GM15510 (cell line): Measurements from ENCODE around the gene RASGRP1.

Experiments used
- POLR2A ChIP-seq: IDR thresholded peaks from 3 replicates; pipeline ENCODE4 v1.6.1; 2011; ENCODE audit warnings: borderline replicate concordance; ENCODE audit not compliant: insufficient read length; ENCODE audit errors: extremely low read depth

Gene RASGRP1

DNA sequence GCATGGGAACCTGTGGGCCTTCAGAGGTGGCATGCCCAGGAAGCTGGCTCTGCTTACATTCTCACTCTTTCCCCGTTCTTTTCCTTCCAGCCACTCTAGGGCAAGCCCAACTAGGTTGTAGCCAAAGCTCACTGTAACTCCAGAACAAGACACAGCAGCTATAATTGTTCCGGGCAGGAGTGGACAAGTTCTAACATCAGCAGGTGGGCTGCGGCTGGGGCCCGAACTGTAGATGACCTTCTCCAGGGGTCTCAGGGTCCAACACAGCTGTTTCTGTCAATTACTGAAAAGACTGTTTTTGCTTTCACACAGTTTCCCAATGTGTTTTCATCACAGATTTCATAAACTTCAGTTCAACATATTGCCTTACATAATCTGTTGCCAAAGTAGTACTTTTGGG is 11.5 kb downstream of the RASGRP1 start:
- TF ChIP-seq POLR2A: no peak

DNA sequence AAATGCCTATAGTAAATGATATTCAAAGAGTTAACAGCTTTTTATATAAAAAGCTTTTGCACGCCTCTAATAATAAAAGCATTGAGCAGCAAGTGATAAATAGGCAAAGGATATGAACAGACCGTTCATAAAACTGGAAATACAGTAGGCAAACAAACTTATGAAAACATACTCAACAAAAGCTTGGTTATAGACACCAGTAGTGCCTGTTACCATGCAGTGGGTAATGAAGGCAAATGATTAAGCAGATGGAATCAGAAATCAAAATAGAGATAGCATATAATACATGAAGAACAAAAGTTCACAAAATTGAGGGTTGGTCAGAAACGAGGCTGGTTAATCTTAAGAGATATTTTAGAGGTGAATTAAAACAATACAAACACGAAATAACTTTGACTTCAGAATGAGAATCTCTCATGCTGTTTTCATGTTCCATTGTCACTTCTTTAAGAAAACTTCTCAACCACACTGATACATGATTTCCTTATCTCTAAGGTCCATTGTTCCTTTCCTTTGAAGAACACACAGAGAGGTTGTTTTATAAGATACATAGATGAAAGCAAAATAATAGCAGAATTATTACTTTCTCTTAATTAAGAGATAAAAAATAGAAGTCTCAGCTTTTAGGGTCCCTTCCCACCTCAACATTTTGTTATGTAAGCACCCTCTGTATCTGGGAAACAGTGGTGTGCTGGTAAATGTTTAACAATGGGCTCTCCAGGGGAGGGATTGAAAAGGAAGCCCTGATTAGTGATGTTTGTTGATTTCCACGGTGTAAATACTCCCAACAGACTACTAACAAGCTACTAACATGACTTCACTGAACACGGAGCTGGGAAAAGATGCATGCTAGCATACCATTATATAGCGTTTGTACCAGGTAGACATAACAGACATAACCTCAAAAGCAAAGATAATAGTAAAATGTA is 12.6 kb downstream of the RASGRP1 start:
- no peak for TF ChIP-seq POLR2A

DNA sequence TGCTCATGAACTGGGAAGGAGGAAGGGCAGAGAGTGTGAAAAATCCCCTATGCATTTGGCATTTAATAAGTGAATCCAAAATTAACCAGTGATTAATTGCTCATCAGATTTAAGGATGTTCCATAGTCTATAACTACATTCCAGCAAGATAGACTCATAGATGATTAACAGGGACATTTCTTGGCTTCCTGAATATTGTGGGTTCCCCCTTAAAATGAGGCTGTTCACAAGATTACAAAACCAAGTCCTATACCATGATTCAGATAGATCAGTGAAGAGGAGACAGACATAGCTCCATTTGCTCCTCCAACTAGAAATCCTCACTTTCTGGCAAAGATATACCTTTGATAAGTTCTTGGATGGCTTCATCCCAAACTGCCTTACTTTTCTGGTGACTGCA is 15.4 kb downstream of the RASGRP1 start:
- no peak for TF ChIP-seq POLR2A

DNA sequence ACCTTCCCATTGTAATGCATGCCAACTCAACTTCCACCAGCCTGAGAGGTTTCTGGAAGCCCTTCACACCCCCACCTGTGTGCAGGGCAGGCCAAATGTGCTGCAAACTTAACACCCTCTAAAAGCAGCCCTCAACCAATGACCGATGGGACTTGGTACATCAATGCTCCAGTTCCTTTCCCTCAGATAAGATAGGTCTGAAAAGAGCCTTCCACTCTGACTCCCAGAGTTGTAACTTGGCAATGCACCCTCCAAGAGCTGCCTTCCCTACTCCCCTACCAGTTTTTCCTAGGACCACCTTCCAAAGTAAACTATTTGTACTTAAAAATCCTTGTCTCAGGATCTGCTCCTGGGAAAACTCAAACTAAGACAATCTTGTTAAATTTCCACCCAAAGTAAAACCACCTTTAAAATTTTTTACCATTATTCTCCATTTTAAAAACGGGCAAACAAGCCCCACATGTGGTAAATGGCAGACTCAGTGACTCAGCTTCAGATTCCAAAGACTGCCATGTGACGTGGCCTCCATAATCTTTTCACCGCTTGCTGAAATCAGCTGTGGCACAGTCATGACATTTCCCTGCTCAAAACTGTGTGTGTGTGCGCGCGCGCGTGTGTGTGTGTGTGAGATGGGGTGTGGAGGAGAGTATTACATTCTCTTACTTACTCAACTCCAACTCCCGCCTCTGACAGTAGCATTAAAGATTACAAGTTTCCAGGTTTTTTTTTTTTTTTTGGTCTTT is 17.2 kb downstream of the RASGRP1 start:
- no peak for TF ChIP-seq POLR2A

DNA sequence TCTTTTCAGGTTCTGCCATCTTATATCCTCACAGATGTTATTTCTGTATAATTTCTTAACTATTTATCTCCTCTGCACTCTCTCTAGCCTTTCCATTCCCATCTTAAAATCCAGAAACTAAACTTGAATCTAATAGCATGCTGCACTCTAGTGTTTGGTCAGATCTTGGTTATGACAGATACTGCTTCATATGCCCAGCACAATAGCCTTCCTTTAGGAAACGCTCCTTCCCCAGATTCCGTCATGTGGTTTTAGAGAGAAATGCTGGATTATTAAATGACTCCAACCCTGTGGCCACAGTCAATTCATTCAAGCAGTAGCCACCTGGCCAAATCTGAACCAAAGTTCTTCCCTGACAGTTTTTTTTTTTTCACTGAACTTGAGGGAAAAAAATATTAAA is 19.4 kb downstream of the RASGRP1 start:
- TF ChIP-seq POLR2A: no peak

DNA sequence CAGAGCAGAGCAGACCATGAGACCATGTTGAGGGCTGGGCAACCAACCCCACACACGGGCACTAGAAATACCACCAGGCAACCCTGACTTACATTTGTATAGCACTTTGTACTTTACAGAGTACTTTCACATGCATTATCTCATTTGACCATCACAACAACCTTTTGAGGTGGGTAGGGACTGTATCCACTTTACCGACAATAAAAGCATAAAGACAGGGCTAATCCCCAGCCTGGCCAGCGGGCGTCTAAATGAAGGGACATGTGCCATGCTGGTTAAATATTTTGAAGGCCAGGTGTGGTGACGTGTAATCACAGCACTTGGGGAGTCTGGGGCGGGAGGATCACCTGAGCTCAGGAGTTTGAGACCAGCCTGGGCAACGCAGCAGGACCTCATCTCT is 23.6 kb downstream of the RASGRP1 start:
- no peak for TF ChIP-seq POLR2A

DNA sequence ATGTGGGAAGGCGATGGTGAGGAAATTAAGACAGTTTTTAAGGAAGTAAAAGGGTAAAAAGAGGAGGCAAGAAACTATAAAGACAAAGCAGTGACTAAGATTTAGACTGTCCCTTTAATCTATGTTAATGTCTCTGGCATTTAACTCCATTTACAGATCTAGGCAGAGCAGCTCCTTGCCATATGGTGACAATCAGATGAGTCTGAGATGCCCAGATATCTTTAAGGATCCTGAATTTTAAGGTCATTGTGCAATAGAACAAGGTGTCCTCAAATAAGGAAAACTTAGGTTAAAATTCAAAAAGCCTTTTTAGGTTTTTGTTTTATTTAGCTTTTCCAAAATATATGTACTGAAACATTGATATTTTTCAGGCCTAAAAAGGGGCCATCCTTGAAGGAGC is 24.1 kb downstream of the RASGRP1 start:
- TF ChIP-seq POLR2A: no peak

DNA sequence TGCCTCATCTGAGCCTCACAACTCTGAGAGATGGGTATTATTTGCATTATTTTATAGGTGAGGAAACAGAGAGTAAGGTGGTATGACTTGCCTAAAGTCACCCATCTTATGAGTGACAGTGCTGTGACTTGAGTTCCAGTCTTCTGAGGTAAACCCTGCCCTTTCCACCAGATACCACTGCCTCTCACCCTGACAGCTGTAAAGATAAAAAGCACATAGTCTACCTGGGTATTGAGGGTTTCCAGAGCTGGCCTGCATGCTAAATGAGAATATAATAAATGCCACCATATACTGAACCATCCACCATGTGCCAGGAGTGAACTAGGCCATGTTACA is 25.6 kb downstream of the RASGRP1 start:
- no peak for TF ChIP-seq POLR2A

DNA sequence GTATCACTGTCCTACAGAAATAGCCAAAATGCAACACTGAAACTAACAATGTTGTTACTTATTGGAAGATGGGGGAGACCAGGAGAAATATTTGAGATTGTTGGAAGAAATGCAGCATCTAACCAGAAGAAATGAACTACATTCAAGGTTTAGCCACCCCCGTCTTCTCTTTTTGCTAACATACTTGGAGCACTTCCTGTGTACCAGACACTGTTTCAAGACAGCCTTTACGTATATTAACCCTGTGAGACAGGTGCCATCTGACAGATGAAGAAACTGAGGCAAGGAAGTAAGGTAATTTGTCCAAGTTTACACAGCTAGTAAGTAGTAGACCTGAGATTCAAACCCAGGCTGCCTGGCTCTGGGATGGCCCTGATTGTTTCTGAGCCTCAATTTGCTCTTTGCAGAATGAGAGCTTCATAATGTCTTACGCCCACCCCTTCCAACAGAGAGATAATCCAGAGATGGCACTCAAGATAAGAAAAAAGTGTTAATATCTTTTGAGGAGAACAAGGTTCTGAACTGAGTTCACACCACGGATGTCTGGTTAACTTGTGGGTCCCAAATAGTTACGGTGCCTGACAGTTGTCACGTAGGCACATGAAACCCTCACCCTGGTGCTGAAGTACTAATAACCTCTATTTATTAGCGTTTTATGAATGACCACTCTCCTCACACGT is 26.1 kb downstream of the RASGRP1 start:
- TF ChIP-seq POLR2A: no peak

DNA sequence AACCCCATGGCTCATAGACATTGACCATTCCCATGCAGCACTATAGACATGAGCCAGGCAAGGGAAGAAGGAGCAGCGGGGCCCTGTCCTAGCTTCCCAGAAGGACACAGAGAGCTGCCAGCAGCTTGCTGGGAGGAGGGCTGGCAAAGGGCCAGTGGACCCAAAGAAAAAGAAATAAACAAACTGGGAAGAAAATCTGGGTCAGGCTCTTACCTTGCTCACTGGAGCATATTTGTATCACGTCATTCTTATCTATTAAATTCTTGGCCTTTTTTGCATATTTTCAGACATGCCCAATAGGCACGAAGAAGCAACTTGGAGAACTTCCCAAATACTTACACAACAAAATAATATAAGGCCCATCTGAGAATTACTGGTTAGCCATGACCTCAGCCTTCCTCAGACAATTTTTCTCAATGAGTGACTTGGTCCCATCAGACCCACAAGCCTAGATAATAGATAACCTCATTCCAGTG is 28.4 kb downstream of the RASGRP1 start:
- no peak for TF ChIP-seq POLR2A

DNA sequence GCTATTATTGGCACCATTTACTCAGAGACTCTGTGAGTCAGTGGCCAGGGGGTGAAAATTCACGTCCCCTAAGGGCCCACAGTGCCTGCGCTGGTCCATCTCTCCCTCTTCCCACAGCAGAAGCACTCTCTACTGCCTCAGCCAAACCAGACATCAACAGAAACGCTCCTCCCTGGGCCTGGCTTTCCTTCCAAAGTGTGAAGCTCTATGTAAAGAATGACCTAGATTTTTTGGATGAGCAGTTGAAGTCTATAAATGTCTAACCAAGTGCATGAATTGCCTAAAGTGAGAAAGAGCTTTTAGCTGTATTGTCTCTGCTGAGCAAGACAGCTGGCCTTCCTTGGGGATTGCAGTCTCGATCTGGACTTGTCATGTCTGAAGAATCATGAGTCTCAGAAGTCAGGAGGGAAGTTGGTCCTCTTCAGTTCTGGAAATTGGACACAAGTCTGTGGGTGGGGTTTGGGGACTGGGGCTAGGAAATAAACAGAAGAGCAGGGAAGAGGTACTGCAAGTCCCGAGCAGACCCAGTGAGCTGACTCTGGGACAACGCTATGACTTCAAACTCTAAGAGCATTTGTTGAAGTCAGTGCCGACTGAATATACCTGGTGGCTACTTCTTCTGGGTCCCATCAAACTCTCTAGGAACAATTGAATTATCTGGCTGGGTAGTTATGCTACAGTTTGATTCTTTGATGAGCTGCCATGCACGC is 29.0 kb downstream of the RASGRP1 start:
- no peak for TF ChIP-seq POLR2A

DNA sequence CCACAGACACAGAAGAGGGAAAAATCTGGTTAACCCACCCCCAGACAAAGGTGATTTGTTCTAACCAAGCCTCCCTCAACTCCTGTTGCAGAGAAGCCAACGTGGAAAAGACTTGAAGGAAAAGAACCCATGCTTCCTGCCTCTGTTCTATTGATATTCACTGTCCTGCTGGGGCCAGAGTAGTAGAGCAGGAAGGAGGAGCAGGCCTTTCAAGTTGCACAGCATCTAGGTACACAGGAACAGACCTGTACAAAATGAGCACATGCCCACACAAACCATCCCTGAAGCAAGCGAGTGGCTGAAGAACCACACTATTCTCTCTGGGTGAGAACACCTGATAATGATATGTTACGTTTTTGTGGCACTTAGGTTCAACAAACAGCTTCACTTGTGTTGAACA is 29.9 kb downstream of the RASGRP1 start:
- no peak for TF ChIP-seq POLR2A

DNA sequence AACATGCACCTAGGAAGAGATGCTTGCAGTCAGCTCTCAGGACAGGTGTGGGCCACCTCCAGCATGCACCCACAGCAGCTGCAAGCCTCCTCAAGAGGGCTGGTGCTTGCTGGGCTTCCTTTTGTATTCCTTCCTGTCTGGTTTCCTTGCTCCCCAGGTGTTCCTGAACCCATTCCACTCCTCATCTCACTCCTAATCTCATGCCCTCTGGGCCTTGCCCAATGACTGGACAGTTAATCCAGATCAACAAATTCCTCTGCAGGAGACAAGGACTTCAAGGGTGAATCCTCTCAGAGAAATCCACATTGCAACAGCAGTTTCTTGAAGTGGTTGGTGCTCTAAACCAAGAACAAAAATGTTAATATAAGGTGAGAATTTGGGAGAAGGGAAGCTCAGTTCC is 30.7 kb downstream of the RASGRP1 start:
- no peak for TF ChIP-seq POLR2A

DNA sequence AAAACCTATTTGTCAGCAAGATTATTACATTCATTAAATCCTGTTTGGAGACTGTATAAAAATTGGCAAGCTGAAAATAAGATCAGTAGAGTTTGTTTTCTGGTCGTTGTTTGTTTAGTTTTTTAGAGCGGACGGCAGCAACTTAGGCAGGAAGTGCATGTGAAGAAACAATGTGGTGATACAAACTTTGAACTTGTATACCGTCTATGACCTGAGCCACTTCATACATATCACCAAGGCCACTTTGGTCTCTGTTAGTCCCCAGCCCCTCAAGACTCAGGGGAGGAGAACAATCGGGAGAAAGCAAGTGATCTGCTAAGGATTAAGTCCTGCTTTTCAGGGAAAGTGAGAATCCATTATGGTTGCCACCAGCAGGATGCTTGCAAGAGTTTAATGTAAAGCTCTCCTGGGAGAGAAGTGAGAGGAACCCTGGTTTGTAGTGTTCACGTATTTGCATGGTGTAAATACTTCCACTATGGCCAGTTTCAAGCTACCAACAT is 31.1 kb downstream of the RASGRP1 start:
- no peak for TF ChIP-seq POLR2A
